ENCODE data around the gene PLEKHM1. TPM values are rescaled to one million over a fixed set of nuclear protein-coding genes. Genes with fewer than 3 reads are reported as not detected.

The PLEKHM1 gene
- total RNA-seq, 2 experiments from 2014 or later = 18.8 to 20.0 TPM

GRCh38 chr17:45431531-45432404 is 58.8 kb downstream of the PLEKHM1 start:
- H3K9me3 Mint-ChIP-seq = no peaks in the 10 kb centered on the region
- H3K27me3 Mint-ChIP-seq = peaks cover 6% of the 10 kb centered on the region
- TF ChIP-seq CTCF (IDR thresholded peaks at IDR 0.05) = no peak
- H3K4me3 Mint-ChIP-seq = peak overlapping the region; percentile 76
- H3K4me1 Mint-ChIP-seq (ENCODE audit: low read depth) = peaks cover 14% of the 10 kb centered on the region
- DNase-seq = peak; percentile 90
- H3K27ac Mint-ChIP-seq = peak overlapping the region; percentile 38
- intact Hi-C loops (cut with micrococcal nuclease) = no loop called here
- ATAC-seq = peak; percentile 81
- H3K36me3 Mint-ChIP-seq (ENCODE audit: low read depth) = no peaks in the 10 kb centered on the region
- POLR2A ChIA-PET = interaction anchor here (1.1 to 1.6 kb wide), 2 partner anchors 20 to 126 kb away, joined by 3 to 4 read pairs; no protein-coding TSS in a partner anchor
- CTCF ChIA-PET = interaction anchor here (0.6 to 1.2 kb wide), 2 partner anchors 14 to 22 kb away, joined by 3 to 5 read pairs; no protein-coding TSS in a partner anchor

- ATAC-seq = peak; percentile 53
Observed at GRCh38 chr17:45430738-45431530, 59.6 kb downstream of the PLEKHM1 start.

GRCh38 chr17:45430006-45430737 is 60.3 kb downstream of the PLEKHM1 start:
- Mint-ChIP-seq H3K36me3 (ENCODE audit: low read depth) (no peaks in the 10 kb centered on the region), H3K27ac (peak overlapping the region; percentile 7), H3K27me3 (peaks cover 6% of the 10 kb centered on the region), H3K4me3 (peak overlapping the region; percentile 76), H3K9me3 (no peaks in the 10 kb centered on the region), H3K4me1 (ENCODE audit: low read depth) (peaks cover 14% of the 10 kb centered on the region)
- no peak for DNase-seq
- ATAC-seq = no peak
- CTCF ChIA-PET = interaction anchor here (1.2 kb wide), 1 partner anchor 16 kb away, joined by 5 read pairs; no protein-coding TSS in a partner anchor
- POLR2A ChIA-PET = interaction anchor here (0.6 kb wide), 1 partner anchor 116 kb away, joined by 3 read pairs; no protein-coding TSS in a partner anchor
- intact Hi-C loops (cut with micrococcal nuclease) = no loop called here
- TF ChIP-seq CTCF (IDR thresholded peaks at IDR 0.05) = no peak

More at GRCh38 chr17:45430738-45431530, 59.6 kb downstream of the PLEKHM1 start:
- Mint-ChIP-seq H3K4me1 (ENCODE audit: low read depth) (peaks cover 14% of the 10 kb centered on the region), H3K4me3 (peak overlapping the region; percentile 76), H3K27ac (peak overlapping the region; percentile 38), H3K36me3 (ENCODE audit: low read depth) (no peaks in the 10 kb centered on the region), H3K27me3 (peaks cover 6% of the 10 kb centered on the region), H3K9me3 (no peaks in the 10 kb centered on the region)
- peak; percentile 79 for DNase-seq
- ChIA-PET CTCF (interaction anchor here (1.2 kb wide), 1 partner anchor 15 kb away, joined by 5 read pairs; no protein-coding TSS in a partner anchor), POLR2A (interaction anchor here (1.1 to 1.6 kb wide), 2 partner anchors 19 to 125 kb away, joined by 3 to 4 read pairs; no protein-coding TSS in a partner anchor)
- no peak for TF ChIP-seq CTCF (IDR thresholded peaks at IDR 0.05)
- intact Hi-C loops (cut with micrococcal nuclease) = no loop called here

GRCh38 chr17:45429339-45430005 is 61.0 kb downstream of the PLEKHM1 start:
- peaks cover 14% of the 10 kb centered on the region for H3K4me1 Mint-ChIP-seq (ENCODE audit: low read depth)
- intact Hi-C loops (cut with micrococcal nuclease) = no loop called here
- ChIA-PET POLR2A (interaction anchor here (0.6 kb wide), 1 partner anchor 115 kb away, joined by 3 read pairs; no protein-coding TSS in a partner anchor), CTCF (interaction anchor here (1.0 to 1.4 kb wide), 5 partner anchors 11 to 153 kb away, joined by 3 to 7 read pairs (median 5); no protein-coding TSS in a partner anchor)
- H3K27ac Mint-ChIP-seq = no peak overlapping the region
- no peak for ATAC-seq
- TF ChIP-seq CTCF (IDR thresholded peaks at IDR 0.05) = no peak
- no peak for DNase-seq
- H3K36me3 Mint-ChIP-seq (ENCODE audit: low read depth) = no peaks in the 10 kb centered on the region
- peaks cover 6% of the 10 kb centered on the region for H3K27me3 Mint-ChIP-seq
- H3K4me3 Mint-ChIP-seq = no peak overlapping the region
- H3K9me3 Mint-ChIP-seq = no peaks in the 10 kb centered on the region

Data from activated CD8-positive, alpha-beta T cell treated with anti-CD3 and anti-CD28 coated beads for 36 hours (primary cell).